ENCODE results near the gene CRLF1.

CRLF1 gene

GRCh38 chr19:18646535-18647370 lies 40.2 kb upstream of the CRLF1 start:
- TF ChIP-seq CTCF (IDR thresholded peaks at IDR 0.05; ENCODE audit: low read depth, low read length, missing control alignments): no peak
- no peak for DNase-seq (ENCODE audit: low read depth)

GRCh38 chr19:18645035-18645511 lies 38.5 kb upstream of the CRLF1 start:
- TF ChIP-seq CTCF (IDR thresholded peaks at IDR 0.05; ENCODE audit: low read depth, low read length, missing control alignments): no peak
- no peak for DNase-seq (ENCODE audit: low read depth)
- no peak overlapping the region for H3K4me3 ChIP-seq (ENCODE audit: low read depth, low read length)

More at GRCh38 chr19:18646535-18647370, 40.2 kb upstream of the CRLF1 start:
- H3K4me3 ChIP-seq (ENCODE audit: low read depth, low read length): no peak overlapping the region

GRCh38 chr19:18644196-18645034 lies 37.8 kb upstream of the CRLF1 start:
- DNase-seq (ENCODE audit: low read depth): no peak
- TF ChIP-seq CTCF (IDR thresholded peaks at IDR 0.05; ENCODE audit: low read depth, low read length, missing control alignments): no peak

GRCh38 chr19:18639706-18640243 lies 33.2 kb upstream of the CRLF1 start:
- no peak for TF ChIP-seq CTCF (IDR thresholded peaks at IDR 0.05; ENCODE audit: low read depth, low read length, missing control alignments)
- no peak overlapping the region for H3K4me3 ChIP-seq (ENCODE audit: low read depth, low read length)
- DNase-seq (ENCODE audit: low read depth): no peak

More at GRCh38 chr19:18644196-18645034, 37.8 kb upstream of the CRLF1 start:
- H3K4me3 ChIP-seq (ENCODE audit: low read depth, low read length): no peak overlapping the region

GRCh38 chr19:18637673-18638630 lies 31.4 kb upstream of the CRLF1 start:
- peak overlapping the region; percentile 85 for H3K4me3 ChIP-seq (ENCODE audit: low read depth, low read length)
- no peak for DNase-seq (ENCODE audit: low read depth)
- TF ChIP-seq CTCF (IDR thresholded peaks at IDR 0.05; ENCODE audit: low read depth, low read length, missing control alignments): no peak
